ENCODE results near the gene SLC9C1.

The SLC9C1 gene

GRCh38 chr3:112136959-112137693, 156.9 kb downstream of the SLC9C1 start:
- no peak overlapping the region for H3K4me3 ChIP-seq (ENCODE audit: low read depth, low read length, poor library complexity, severe bottlenecking)
- no peaks in the 10 kb centered on the region for H3K9me2 ChIP-seq (ENCODE audit: low read depth, low read length)
- no peaks in the 10 kb centered on the region for H3K27me3 ChIP-seq (ENCODE audit: insufficient read depth, low read length)
- peak overlapping the region; percentile 21; the same call in 1 of the 2 replicates for H3K4me2 ChIP-seq (ENCODE audit: low read length)
- peaks cover 10% of the 10 kb centered on the region for H3K79me2 ChIP-seq (ENCODE audit: insufficient read depth, low read length)
- H3K36me3 ChIP-seq (ENCODE audit: insufficient read depth, low read length) = no peaks in the 10 kb centered on the region
- TF ChIP-seq EZH2 (IDR thresholded peaks at IDR 0.05; ENCODE audit: borderline replicate concordance, low read length) (no peak), CTCF (IDR thresholded peaks at IDR 0.05; ENCODE audit: low read length) (peak; percentile 88)
- no peaks in the 10 kb centered on the region for H3K9me3 ChIP-seq (ENCODE audit: low read length)
- peak overlapping the region; percentile 94 for H3K27ac ChIP-seq (ENCODE audit: low read depth, low read length, poor library complexity, severe bottlenecking)
- no peaks in the 10 kb centered on the region for H3F3A ChIP-seq (ENCODE audit: insufficient read depth, low read length)
- peaks cover 52% of the 10 kb centered on the region for H3K4me1 ChIP-seq (ENCODE audit: insufficient read depth, low read length, severe bottlenecking)
- peak overlapping the region; percentile 32; the same call in 1 of the 2 replicates for H3K9ac ChIP-seq (ENCODE audit: low read length)
- peak overlapping the region; percentile 71 for H2AFZ ChIP-seq (ENCODE audit: low read length)
- no peaks in the 10 kb centered on the region for H4K20me1 ChIP-seq (ENCODE audit: insufficient read depth, low read length)

DNA sequence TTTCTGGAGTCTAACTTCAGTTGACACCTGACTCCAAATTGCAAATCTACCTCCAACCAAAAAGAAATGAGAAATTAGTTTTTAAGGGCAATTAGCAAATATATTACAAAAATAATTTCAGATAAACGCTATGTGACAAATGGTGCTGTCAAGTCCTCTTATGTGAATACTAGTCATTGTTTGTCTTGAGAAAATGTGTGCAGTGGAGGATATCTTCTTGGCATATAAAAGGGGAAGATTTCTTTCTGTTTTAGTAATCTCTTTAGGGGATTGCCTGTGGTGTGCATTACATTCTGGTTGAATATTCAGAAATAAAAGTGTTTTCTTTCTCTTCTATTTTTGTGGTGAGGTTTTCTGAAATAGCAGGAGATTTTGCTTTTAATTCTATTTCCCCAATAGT, 158.0 kb downstream of the SLC9C1 start:
- H3K4me2 ChIP-seq (ENCODE audit: low read length) = peak overlapping the region; percentile 25
- no peaks in the 10 kb centered on the region for H3K36me3 ChIP-seq (ENCODE audit: insufficient read depth, low read length)
- peaks cover 52% of the 10 kb centered on the region for H3K4me1 ChIP-seq (ENCODE audit: insufficient read depth, low read length, severe bottlenecking)
- H3K79me2 ChIP-seq (ENCODE audit: insufficient read depth, low read length) = peaks cover 20% of the 10 kb centered on the region
- H4K20me1 ChIP-seq (ENCODE audit: insufficient read depth, low read length) = no peaks in the 10 kb centered on the region
- H2AFZ ChIP-seq (ENCODE audit: low read length) = no peak overlapping the region
- H3K27ac ChIP-seq (ENCODE audit: low read depth, low read length, poor library complexity, severe bottlenecking) = peak overlapping the region; percentile 94
- no peaks in the 10 kb centered on the region for H3K9me2 ChIP-seq (ENCODE audit: low read depth, low read length)
- no peak overlapping the region for H3K4me3 ChIP-seq (ENCODE audit: low read depth, low read length, poor library complexity, severe bottlenecking)
- no peaks in the 10 kb centered on the region for H3K9me3 ChIP-seq (ENCODE audit: low read length)
- TF ChIP-seq EZH2 (IDR thresholded peaks at IDR 0.05; ENCODE audit: borderline replicate concordance, low read length) (no peak), CTCF (IDR thresholded peaks at IDR 0.05; ENCODE audit: low read length) (no peak)
- H3K9ac ChIP-seq (ENCODE audit: low read length) = peak overlapping the region; percentile 34
- H3K27me3 ChIP-seq (ENCODE audit: insufficient read depth, low read length) = no peaks in the 10 kb centered on the region
- H3F3A ChIP-seq (ENCODE audit: insufficient read depth, low read length) = no peaks in the 10 kb centered on the region

DNA sequence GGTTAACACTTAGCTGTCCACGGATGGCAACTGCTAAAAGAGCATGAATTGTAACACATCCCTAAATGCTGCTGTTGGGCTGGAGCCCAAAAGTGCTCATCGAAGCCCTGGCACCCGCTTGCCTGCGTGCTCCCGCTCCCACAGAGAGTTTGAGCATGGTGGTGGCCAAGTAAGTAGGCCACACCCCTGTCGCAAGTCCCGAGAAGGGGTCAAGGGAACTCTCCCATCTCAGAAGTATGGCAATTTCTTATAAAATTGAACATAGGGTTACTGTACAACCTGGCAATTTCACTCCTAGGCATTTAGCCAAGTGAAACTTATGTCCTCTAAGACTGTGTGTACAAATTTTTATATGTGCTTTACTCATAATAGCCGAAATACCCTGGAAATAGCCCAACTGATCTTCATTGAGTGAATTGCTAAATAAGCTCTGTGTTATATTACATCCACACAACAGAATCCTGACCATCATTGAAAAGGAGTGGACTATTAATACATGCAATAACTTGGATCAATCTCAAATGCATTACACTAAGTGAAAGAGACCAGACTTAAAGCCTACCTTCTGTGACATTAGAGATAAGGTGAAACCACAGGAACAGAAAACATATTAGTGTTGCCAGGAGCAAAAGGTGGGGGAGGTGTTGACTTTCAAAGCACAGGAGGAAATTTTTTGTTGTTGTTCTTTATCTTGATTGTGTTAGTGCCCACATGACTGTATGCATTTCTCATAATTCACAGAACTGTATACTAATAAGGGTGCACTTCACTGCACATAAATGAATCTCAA, 159.5 kb downstream of the SLC9C1 start:
- H3K4me1 ChIP-seq (ENCODE audit: insufficient read depth, low read length, severe bottlenecking) = peaks cover 66% of the 10 kb centered on the region

More for the DNA sequence above, 159.5 kb downstream of the SLC9C1 start:
- no peaks in the 10 kb centered on the region for H3K9me3 ChIP-seq (ENCODE audit: low read length)
- H3K79me2 ChIP-seq (ENCODE audit: insufficient read depth, low read length) = peaks cover 26% of the 10 kb centered on the region
- H4K20me1 ChIP-seq (ENCODE audit: insufficient read depth, low read length) = no peaks in the 10 kb centered on the region
- no peak overlapping the region for H2AFZ ChIP-seq (ENCODE audit: low read length)
- peaks cover 13% of the 10 kb centered on the region for H3K36me3 ChIP-seq (ENCODE audit: insufficient read depth, low read length)
- H3K4me2 ChIP-seq (ENCODE audit: low read length) = peak overlapping the region; percentile 90
- peak overlapping the region; percentile 90 for H3K4me3 ChIP-seq (ENCODE audit: low read depth, low read length, poor library complexity, severe bottlenecking)
- peaks cover 9% of the 10 kb centered on the region; the same call in 1 of the 2 replicates for H3F3A ChIP-seq (ENCODE audit: insufficient read depth, low read length)
- TF ChIP-seq CTCF (IDR thresholded peaks at IDR 0.05; ENCODE audit: low read length) (no peak), EZH2 (IDR thresholded peaks at IDR 0.05; ENCODE audit: borderline replicate concordance, low read length) (no peak)
- peak overlapping the region; percentile 94 for H3K27ac ChIP-seq (ENCODE audit: low read depth, low read length, poor library complexity, severe bottlenecking)
- peak overlapping the region; percentile 96; the same call in 1 of the 2 replicates for H3K9ac ChIP-seq (ENCODE audit: low read length)
- no peaks in the 10 kb centered on the region for H3K9me2 ChIP-seq (ENCODE audit: low read depth, low read length)
- H3K27me3 ChIP-seq (ENCODE audit: insufficient read depth, low read length) = no peaks in the 10 kb centered on the region

Data from OCI-LY1 (cell line).